ENCODE data around the gene MRPL34. TPM values are rescaled to one million over a fixed set of nuclear protein-coding genes. Genes with fewer than 3 reads are reported as not detected.

Gene MRPL34
- total and polyA plus RNA-seq, 2 experiments from 2014 or later: 184 to 274 TPM

GRCh38 chr19:17337675-17338432 is 32.2 kb downstream of the MRPL34 start:
- Histone ChIP-seq H3K4me3 (peak overlapping the region; percentile 65), H3K4me1 (ENCODE audit: low read depth) (peaks cover 4% of the 10 kb centered on the region), H3K36me3 (no peaks in the 10 kb centered on the region), H3K27ac (no peak overlapping the region), H3K27me3 (no peaks in the 10 kb centered on the region), H3K9me3 (ENCODE audit: low read depth) (no peaks in the 10 kb centered on the region)
- peak in 1 of 2 donors; percentile 28 for DNase-seq (ENCODE audit: low read depth in 1 of 2, low spot score in 1 of 2)
- TF ChIP-seq CTCF (IDR thresholded peaks at IDR 0.05; ENCODE audit: low read depth, low read length): no peak

GRCh38 chr19:17338433-17339078 is 32.9 kb downstream of the MRPL34 start:
- H3K4me1 ChIP-seq (ENCODE audit: low read depth): peaks cover 4% of the 10 kb centered on the region
- no peak overlapping the region for H3K27ac ChIP-seq
- H3K4me3 ChIP-seq: peak overlapping the region; percentile 65
- no peak for TF ChIP-seq CTCF (IDR thresholded peaks at IDR 0.05; ENCODE audit: low read depth, low read length)
- DNase-seq (ENCODE audit: low read depth in 1 of 2, low spot score in 1 of 2): no peak
- no peaks in the 10 kb centered on the region for H3K27me3 ChIP-seq
- no peaks in the 10 kb centered on the region for H3K9me3 ChIP-seq (ENCODE audit: low read depth)
- no peaks in the 10 kb centered on the region for H3K36me3 ChIP-seq

GRCh38 chr19:17339088-17339741 is 33.5 kb downstream of the MRPL34 start:
- no peak for TF ChIP-seq CTCF (IDR thresholded peaks at IDR 0.05; ENCODE audit: low read depth, low read length)
- no peak for DNase-seq (ENCODE audit: low read depth in 1 of 2, low spot score in 1 of 2)
- H3K4me1 ChIP-seq (ENCODE audit: low read depth): peaks cover 4% of the 10 kb centered on the region
- H3K36me3 ChIP-seq: no peaks in the 10 kb centered on the region
- H3K27ac ChIP-seq: no peak overlapping the region
- no peaks in the 10 kb centered on the region for H3K9me3 ChIP-seq (ENCODE audit: low read depth)
- no peaks in the 10 kb centered on the region for H3K27me3 ChIP-seq
- H3K4me3 ChIP-seq: no peak overlapping the region

GRCh38 chr19:17340302-17340870 is 34.7 kb downstream of the MRPL34 start:
- Histone ChIP-seq H3K9me3 (ENCODE audit: low read depth) (no peaks in the 10 kb centered on the region), H3K27ac (no peak overlapping the region), H3K27me3 (no peaks in the 10 kb centered on the region), H3K4me1 (ENCODE audit: low read depth) (peaks cover 4% of the 10 kb centered on the region), H3K36me3 (no peaks in the 10 kb centered on the region), H3K4me3 (no peak overlapping the region)
- no peak for TF ChIP-seq CTCF (IDR thresholded peaks at IDR 0.05; ENCODE audit: low read depth, low read length)
- DNase-seq (ENCODE audit: low read depth in 1 of 2, low spot score in 1 of 2): no peak

GRCh38 chr19:17340871-17341357 is 35.2 kb downstream of the MRPL34 start:
- DNase-seq (ENCODE audit: low read depth in 1 of 2, low spot score in 1 of 2): no peak
- H3K4me1 ChIP-seq (ENCODE audit: low read depth): peaks cover 4% of the 10 kb centered on the region
- no peak for TF ChIP-seq CTCF (IDR thresholded peaks at IDR 0.05; ENCODE audit: low read depth, low read length)
- H3K36me3 ChIP-seq: no peaks in the 10 kb centered on the region
- H3K4me3 ChIP-seq: no peak overlapping the region
- no peaks in the 10 kb centered on the region for H3K9me3 ChIP-seq (ENCODE audit: low read depth)
- no peaks in the 10 kb centered on the region for H3K27me3 ChIP-seq
- no peak overlapping the region for H3K27ac ChIP-seq

Measured in cardiac muscle cell (in vitro differentiated cells and primary cell).